BJ (cell line): ENCODE data around the gene UPF2. TPM values are rescaled to one million over a fixed set of nuclear protein-coding genes. Genes with fewer than 3 reads are reported as not detected.

Experiments used
- CTCF ChIA-PET: fragments of 350-600 bp; formaldehyde crosslinking; extraction: SDS; loops from one replicate; lab custom pipeline; 2021; ENCODE audit warnings: antibody characterized with exemption, inconsistent platforms; lab: Yijun Ruan, JAX
- POLR2A ChIA-PET: fragments of 300-600 bp; sonication (Branson Sonifier 250); formaldehyde crosslinking; extraction: SDS; loops from one replicate; lab custom pipeline; 2021; ENCODE audit warnings: antibody characterized with exemption; lab: Charles Lee
- DNase-seq: peaks from one replicate; pipeline ENCODE4 v3.0.0-alpha.2; 2011; ENCODE audit warnings: low read depth
- H3K27me3 ChIP-seq: 2 replicates; pipeline ENCODE4 v1.6.0; 2011; ENCODE audit warnings: low read length; ENCODE audit not compliant: control insufficient read depth, insufficient read depth
- H3K36me3 ChIP-seq: 2 replicates; pipeline ENCODE4 v1.5.1; 2011; ENCODE audit warnings: low read length; ENCODE audit not compliant: control insufficient read depth, insufficient read depth
- H3K4me3 ChIP-seq: 2 replicates; pipeline ENCODE4 v1.5.1; 2011; ENCODE audit warnings: low read depth, mild to moderate bottlenecking, control low read depth, low read length
- polyA plus RNA-seq: library from polyadenylated mRNA; depleted of rRNA; stranded (reverse); fragments of >200 nt; gene quantifications from 2 replicates; pipeline ENCODE4 v1.2.3, GENCODE V29; 2011; rRNA removed
- small RNA-seq: library from RNA; depleted of rRNA; stranded (forward); fragments of <200 nt; gene quantifications from one replicate; pipeline ENCODE3, GENCODE V24; 2012; ENCODE audit warnings: low replicate concordance, low read depth; ENCODE audit not compliant: insufficient read length
- TF ChIP-seq, protein P1 (sequence below): IDR thresholded peaks from 2 replicates; pipeline ENCODE4 v1.5.1; 2011; ENCODE audit warnings: low read depth, mild to moderate bottlenecking, control low read depth, inconsistent platforms, low read length, moderate library complexity; ENCODE audit not compliant: insufficient read depth

The UPF2 gene
- polyA plus RNA-seq, 1 experiment, result 5.5 TPM

DNA sequence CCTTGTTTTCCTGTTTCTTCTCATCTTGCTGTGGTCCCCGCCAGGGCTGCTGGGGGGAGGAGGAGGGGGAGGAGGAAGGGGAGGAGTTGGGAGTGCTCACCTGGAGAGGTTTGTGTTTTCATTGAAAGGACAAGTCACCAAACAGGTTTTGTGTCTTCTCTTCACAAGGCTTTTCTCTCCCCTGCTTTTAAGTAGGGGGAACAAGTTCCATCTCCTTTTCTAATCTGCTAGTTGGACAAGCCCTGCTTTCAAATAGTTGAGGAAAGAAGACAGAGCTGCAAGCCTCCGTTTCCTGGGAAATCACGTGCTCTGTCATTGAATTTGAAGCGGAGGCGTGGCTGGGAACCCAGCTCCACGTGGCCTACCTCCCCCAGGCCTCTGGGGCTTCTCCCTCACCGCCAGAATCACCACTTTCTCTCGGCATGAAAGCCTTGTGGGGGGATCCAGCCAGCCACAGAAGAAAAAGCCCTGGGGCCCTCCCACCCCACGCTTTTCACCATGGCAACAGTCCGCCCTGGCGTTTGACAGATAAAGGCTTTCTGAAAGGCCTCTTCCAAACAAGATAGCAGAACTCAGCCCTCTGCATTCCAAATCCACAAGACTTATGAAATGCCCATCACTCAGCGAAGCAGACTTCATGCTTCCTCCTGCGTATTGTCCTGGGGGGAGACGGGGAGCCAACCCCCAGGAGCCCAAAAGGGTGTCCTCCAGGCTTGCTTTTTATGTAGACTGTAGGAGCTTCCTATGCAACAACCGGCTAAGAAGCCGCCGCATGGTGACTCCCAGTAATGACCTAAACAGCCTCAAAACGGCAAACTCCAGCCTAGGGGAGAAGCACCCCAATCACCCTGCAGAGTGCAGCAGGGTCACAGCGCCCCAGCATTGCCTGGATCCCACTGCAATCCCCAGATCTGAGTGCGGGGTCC is 167.8 kb downstream of the UPF2 start:
- H3K4me3 ChIP-seq, result no peak overlapping the region
- ChIA-PET POLR2A (no interaction called here), CTCF (no interaction called here)
- DNase-seq, result no peak
- no peaks in the 10 kb centered on the region for H3K27me3 ChIP-seq
- TF ChIP-seq, protein P1, sequence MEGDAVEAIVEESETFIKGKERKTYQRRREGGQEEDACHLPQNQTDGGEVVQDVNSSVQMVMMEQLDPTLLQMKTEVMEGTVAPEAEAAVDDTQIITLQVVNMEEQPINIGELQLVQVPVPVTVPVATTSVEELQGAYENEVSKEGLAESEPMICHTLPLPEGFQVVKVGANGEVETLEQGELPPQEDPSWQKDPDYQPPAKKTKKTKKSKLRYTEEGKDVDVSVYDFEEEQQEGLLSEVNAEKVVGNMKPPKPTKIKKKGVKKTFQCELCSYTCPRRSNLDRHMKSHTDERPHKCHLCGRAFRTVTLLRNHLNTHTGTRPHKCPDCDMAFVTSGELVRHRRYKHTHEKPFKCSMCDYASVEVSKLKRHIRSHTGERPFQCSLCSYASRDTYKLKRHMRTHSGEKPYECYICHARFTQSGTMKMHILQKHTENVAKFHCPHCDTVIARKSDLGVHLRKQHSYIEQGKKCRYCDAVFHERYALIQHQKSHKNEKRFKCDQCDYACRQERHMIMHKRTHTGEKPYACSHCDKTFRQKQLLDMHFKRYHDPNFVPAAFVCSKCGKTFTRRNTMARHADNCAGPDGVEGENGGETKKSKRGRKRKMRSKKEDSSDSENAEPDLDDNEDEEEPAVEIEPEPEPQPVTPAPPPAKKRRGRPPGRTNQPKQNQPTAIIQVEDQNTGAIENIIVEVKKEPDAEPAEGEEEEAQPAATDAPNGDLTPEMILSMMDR, result no peak
- H3K36me3 ChIP-seq, result no peaks in the 10 kb centered on the region

DNA sequence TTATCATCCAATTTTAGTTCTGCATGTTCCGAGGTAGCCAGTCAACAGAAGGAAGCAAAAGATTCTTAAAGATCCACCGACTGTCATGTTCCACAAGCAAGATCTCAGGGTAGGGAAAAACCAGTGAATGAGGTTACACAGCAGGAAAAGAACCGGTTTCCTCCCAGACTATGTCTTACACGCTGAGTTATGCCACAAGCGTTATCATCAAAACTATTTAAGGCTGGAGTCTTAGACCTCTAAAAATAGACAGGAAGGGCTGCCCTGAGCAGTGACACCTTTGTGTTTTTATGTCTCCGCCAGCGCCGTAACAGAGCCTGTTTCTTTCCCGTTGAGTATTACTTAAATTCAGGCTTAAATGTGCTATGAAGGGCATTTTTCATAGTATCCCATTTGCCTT is 171.1 kb downstream of the UPF2 start:
- Histone ChIP-seq H3K27me3 (no peaks in the 10 kb centered on the region), H3K36me3 (no peaks in the 10 kb centered on the region), H3K4me3 (no peak overlapping the region)
- TF ChIP-seq, protein P1, result no peak
- ChIA-PET POLR2A (no interaction called here), CTCF (no interaction called here)
- no peak for DNase-seq

DNA sequence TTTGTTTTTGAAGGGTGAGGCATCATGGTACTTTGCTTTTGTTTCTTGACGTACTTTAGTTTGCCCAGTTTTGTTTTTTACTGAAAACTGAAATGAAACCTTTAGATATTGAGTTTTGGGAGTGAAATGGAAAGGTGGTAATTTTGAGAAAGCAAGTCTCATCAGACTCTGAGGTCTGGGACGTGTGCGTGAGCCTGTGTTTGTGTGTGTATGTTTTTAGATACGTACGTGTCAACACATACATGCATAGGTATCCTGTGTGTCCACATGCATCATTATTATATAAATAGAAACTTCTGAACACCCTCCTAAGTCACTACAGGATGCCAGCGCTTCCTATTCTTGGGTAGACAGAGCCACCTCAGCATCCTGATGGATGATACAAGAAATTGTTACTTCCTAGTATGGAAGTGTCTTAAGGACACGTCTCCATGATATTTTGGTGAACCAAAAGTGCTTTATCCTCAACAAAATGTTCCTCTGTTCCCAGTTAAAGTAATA is 171.7 kb downstream of the UPF2 start:
- Histone ChIP-seq H3K36me3 (no peaks in the 10 kb centered on the region), H3K27me3 (no peaks in the 10 kb centered on the region), H3K4me3 (no peak overlapping the region)
- TF ChIP-seq, protein P1, result no peak
- no peak for DNase-seq
- ChIA-PET CTCF (no interaction called here), POLR2A (no interaction called here)

DNA sequence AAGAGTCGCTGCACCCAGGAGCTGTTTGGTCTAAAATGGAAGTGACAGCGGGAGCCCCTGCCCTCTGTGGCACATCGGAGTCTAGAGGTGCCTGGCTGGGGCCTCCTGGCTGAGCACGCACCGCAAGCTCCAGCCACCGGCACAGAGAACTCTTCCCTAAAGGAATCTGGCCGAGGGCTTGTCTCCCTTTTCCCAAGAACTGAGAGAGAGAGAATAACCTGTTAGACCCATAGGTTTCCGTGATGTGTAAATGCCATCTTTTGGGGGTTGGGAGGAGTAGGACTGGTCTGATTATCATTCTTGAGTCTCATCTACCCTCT is 172.2 kb downstream of the UPF2 start:
- Histone ChIP-seq H3K4me3 (no peak overlapping the region), H3K27me3 (no peaks in the 10 kb centered on the region), H3K36me3 (no peaks in the 10 kb centered on the region)
- CTCF ChIA-PET, result interaction anchor here (1.2 kb wide), 1 partner anchor 113 kb away, joined by 3 read pairs; no protein-coding TSS in a partner anchor
- POLR2A ChIA-PET, result no interaction called here
- TF ChIP-seq, protein P1, result no peak
- DNase-seq, result no peak

Small RNAs within 50 kb of the gene (small RNA-seq; reads per million reads assigned to genes)
- gene RNU6-1095P, result not detected

Other genes with a start within 250 kb of the UPF2 start
- gene PROSER2, start 219.5 kb downstream of the UPF2 start, polyA plus RNA-seq, result 1.2 TPM in 2 replicates
- 11.0 and 11.1 TPM in 2 replicates for gene DHTKD1, start 26.1 kb upstream of the UPF2 start, polyA plus RNA-seq
- gene SEC61A2, start 86.9 kb upstream of the UPF2 start, polyA plus RNA-seq, result 6.8 and 8.5 TPM in 2 replicates
- 68.0 and 89.5 TPM in 2 replicates for gene NUDT5, start 153.1 kb upstream of the UPF2 start, polyA plus RNA-seq
- 122 and 157 TPM in 2 replicates for gene CDC123, start 153.4 kb upstream of the UPF2 start, polyA plus RNA-seq